ENCODE data around the gene UBE3A.

Gene UBE3A

DNA sequence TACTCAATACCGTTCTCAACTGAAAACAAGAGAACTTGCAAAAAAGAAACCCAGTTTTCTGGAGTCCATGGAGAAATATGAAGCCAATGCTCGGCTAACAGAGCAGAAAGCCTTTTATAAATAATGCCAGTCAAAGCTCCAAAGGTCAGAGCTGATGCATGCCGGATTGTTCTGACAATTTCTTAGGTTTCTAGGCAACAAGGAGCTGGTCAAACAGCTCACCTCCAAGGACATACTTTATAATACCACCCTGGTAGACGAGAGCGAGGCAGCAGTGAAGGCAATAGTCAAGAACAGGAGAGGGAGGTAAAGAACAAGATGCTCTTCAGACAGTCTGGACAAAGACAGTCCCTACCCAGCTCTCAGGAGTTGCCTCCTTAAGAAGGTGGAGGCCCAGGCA is 111.1 kb downstream of the UBE3A start:
- DNase-seq: no peak

DNA sequence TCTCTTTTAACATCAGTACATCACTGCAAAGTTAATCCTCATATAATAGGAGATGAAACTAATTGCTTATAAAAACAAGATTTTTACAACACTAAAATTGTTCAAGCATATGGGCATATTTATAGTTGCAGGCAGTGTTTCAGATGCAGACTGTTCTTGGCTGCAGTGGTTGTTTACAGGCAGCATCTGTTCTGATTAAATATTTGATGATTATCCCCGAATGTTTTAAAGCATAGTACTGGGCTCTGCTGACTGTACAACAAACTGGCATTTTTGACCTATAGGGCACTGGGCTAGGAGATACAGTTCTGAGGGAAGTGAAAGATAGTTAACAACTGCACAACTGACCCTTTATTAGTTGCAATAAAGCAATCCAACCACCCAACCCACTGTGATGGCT is 113.6 kb downstream of the UBE3A start:
- no peak for DNase-seq

DNA sequence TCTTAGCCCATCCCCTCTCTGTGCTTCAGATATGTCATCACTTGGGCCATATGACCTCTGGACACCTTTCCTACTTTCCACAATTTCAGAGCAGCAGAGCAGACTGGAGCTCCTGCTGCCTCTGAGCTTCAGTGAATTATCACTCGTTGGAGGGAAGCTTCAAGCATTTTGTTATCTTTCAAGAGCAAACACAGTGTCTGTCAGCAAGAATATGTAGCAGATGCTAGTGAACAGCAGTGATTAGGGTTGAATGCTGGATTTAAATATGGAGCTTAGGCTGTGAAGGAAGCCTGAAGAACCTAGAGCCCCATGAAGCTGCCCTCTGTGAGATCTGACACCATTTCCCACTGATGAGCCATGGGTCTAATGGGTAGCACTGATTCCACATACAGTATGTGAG is 115.4 kb downstream of the UBE3A start:
- DNase-seq: no peak

DNA sequence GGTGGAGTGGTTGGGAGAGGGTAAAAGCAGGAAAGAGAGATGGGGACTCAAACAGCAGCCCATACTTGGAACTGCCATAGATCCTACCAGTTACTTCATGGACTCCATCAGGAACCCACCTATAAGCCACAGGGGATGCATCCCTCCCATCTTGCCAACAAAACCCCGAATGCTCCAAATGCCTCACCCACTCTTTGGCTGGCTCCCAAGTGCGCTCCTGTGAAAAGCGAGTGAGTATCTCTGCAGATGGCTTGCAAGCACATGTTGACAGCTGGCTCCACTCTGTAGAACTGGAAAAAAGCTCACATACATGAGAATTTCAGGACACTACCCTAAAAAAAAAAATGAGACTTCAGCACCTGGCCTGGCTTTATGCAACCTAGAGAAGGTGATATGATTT is 151.0 kb downstream of the UBE3A start:
- DNase-seq: no peak

Measured in NCI-H187 treated with DMSO at 0.1 percent for 48 hours (cell line).